NB4 (cell line): Measurements from ENCODE around the gene TRERF1.

Source experiments
- CTCF ChIP-seq: IDR thresholded peaks from one replicate; pipeline ENCODE4 v1.5.1; 2012; ENCODE audit warnings: low read depth, low read length
- MAX ChIP-seq: IDR thresholded peaks from 2 replicates; pipeline ENCODE4 v1.6.1; 2011; ENCODE audit warnings: low read depth, low read length
- MYC ChIP-seq: IDR thresholded peaks from 2 replicates; pipeline ENCODE4 v1.6.1; 2011; ENCODE audit warnings: low read depth, low read length
- POLR2A ChIP-seq: IDR thresholded peaks from 2 replicates; pipeline ENCODE4 v1.6.1; 2011; ENCODE audit warnings: mild to moderate bottlenecking; ENCODE audit not compliant: insufficient read length; ENCODE audit errors: extremely low read depth

GRCh38 chr6:42229506-42230119 is 222.1 kb downstream of the TRERF1 start:
- no peak for TF ChIP-seq CTCF
- TF ChIP-seq MYC: no peak
- no peak for TF ChIP-seq MAX
- TF ChIP-seq POLR2A: no peak
